Body of pancreas (tissue), 4 donors: ENCODE measurements around the gene DNER. TPM values are rescaled to one million over a fixed set of nuclear protein-coding genes. Genes with fewer than 3 reads are reported as not detected.

Experiments
- ATAC-seq: fragments of 150-250 bp; one replicate; pipeline ENCODE4 v1.9.1; 2016
- DNase-seq, 4 donors: peaks; one replicate each; pipeline ENCODE4 v3.0.0-alpha.2; 2019
- H3K27ac ChIP-seq, 4 donors: fragments of 200-600 bp; sonication (generic); 1 replicate in 3 of 4; 2 replicates in 1 of 4; pipeline versions ENCODE4 v1.5.1 to v1.6.1; 2016 to 2019; ENCODE audit warnings: mild to moderate bottlenecking in 1 of 4, mixed read lengths in 1 of 4, moderate library complexity in 1 of 4
- H3K27me3 ChIP-seq, 2 donors: fragments of 200-600 bp; sonication (generic); one replicate each; pipeline ENCODE4 v1.6.0; 2016; ENCODE audit warnings: mild to moderate bottlenecking in 1 of 2
- H3K36me3 ChIP-seq, 2 donors: fragments of 200-600 bp; sonication (generic); replicated peaks in 1 of 2; 2 replicates each; pipeline ENCODE4 v1.5.1; 2016; ENCODE audit warnings: low read depth in 2 of 2; ENCODE audit not compliant: insufficient read depth in 1 of 2
- H3K4me1 ChIP-seq: fragments of 200-600 bp; sonication (generic); one replicate; pipeline ENCODE4 v1.6.0; 2016
- H3K4me3 ChIP-seq, 2 donors: fragments of 200-600 bp; sonication (generic); 1 replicate in 1 of 2; 2 replicates in 1 of 2; pipeline ENCODE4 v1.5.1; 2016 to 2019
- H3K9me3 ChIP-seq, 3 donors: fragments of 200-600 bp; sonication (generic); 1 replicate in 2 of 3; 2 replicates in 1 of 3; pipeline ENCODE4 v1.5.1; 2016
- CTCF ChIP-seq, 7 experiments: fragments of 450-650 bp in 4 of 7; fragments of 200-600 bp in 3 of 7; sonication (generic) in 3 of 7; IDR thresholded peaks; one replicate each; pipeline ENCODE4 v1.5.1; 2016 to 2019; ENCODE audit warnings: antibody characterized with exemption in 7 of 7
- POLR2A ChIP-seq, 3 donors: fragments of 450-650 bp; IDR thresholded peaks; one replicate each; pipeline ENCODE4 v1.6.1; 2016; ENCODE audit warnings: antibody characterized with exemption in 3 of 3, mild to moderate bottlenecking in 2 of 3
- WGBS, 2 donors: methylation state at CpG; one replicate each; pipeline ENCODE4 v1.1.5; 2017; 5-methylcytosine and 5-hydroxymethylcytosine counted together
- intact Hi-C: fragments of 100-400 bp; cut with DNase I; formaldehyde crosslinking; loops from one replicate; pipeline ENCODE4 v1.15.1; 2023
- total RNA-seq, 2 donors: library from RNA; depleted of rRNA; stranded (reverse); fragments of >200 nt; gene quantifications; one replicate each; pipeline ENCODE4 v1.1.0, GENCODE V29; 2016

The DNER gene
- total RNA-seq, 2 donors from 2014 or later, result 0.78 to 1.3 TPM

GRCh38 chr2:229679393-229680125 is 34.8 kb downstream of the DNER start:
- no peak overlapping the region for H3K4me3 ChIP-seq
- no peaks in the 10 kb centered on the region for H3K27me3 ChIP-seq
- DNase-seq, result no peak
- WGBS, 2 donors, result 77 to 79% methylated on average over 4 of the region's 4 CpGs
- peaks cover 5% of the 10 kb centered on the region for H3K4me1 ChIP-seq
- H3K9me3 ChIP-seq, result no peaks in the 10 kb centered on the region
- H3K36me3 ChIP-seq, result no peaks in the 10 kb centered on the region
- no peak for ATAC-seq
- intact Hi-C loops, result no loop called here
- no peak overlapping the region for H3K27ac ChIP-seq
- TF ChIP-seq CTCF (IDR thresholded peaks at IDR 0.05) (no peak), POLR2A (IDR thresholded peaks at IDR 0.05) (no peak)

GRCh38 chr2:229675569-229675968 is 38.8 kb downstream of the DNER start:
- DNase-seq, result peak; percentile 15 to 33 (median 28)
- Histone ChIP-seq H3K27me3 (no peaks in the 10 kb centered on the region), H3K9me3 (no peaks in the 10 kb centered on the region), H3K27ac (no peak overlapping the region), H3K4me3 (no peak overlapping the region), H3K4me1 (peaks cover 5% of the 10 kb centered on the region), H3K36me3 (no peaks in the 10 kb centered on the region)
- ATAC-seq, result peak; percentile 55
- TF ChIP-seq POLR2A (IDR thresholded peaks at IDR 0.05) (no peak), CTCF (IDR thresholded peaks at IDR 0.05) (no peak)
- 28 to 38% methylated on average over 3 to 4 of the region's 4 CpGs for WGBS, 2 donors
- intact Hi-C loops, result no loop called here

GRCh38 chr2:229674830-229675530 is 39.4 kb downstream of the DNER start:
- DNase-seq (no peak), ATAC-seq (no peak)
- peaks cover 5% of the 10 kb centered on the region for H3K4me1 ChIP-seq
- H3K27me3 ChIP-seq, result no peaks in the 10 kb centered on the region
- intact Hi-C loops, result no loop called here
- WGBS, 2 donors, result 71 to 79% methylated on average over 6 of the region's 6 CpGs
- no peaks in the 10 kb centered on the region for H3K36me3 ChIP-seq
- TF ChIP-seq CTCF (IDR thresholded peaks at IDR 0.05) (no peak), POLR2A (IDR thresholded peaks at IDR 0.05) (no peak)
- H3K27ac ChIP-seq, result no peak overlapping the region
- H3K9me3 ChIP-seq, result no peaks in the 10 kb centered on the region
- H3K4me3 ChIP-seq, result no peak overlapping the region

GRCh38 chr2:229673676-229674075 is 40.7 kb downstream of the DNER start:
- WGBS, 2 donors, result 65 to 71% methylated on average over 5 of the region's 5 CpGs
- intact Hi-C loops, result no loop called here

More at GRCh38 chr2:229673676-229674075, 40.7 kb downstream of the DNER start:
- no peaks in the 10 kb centered on the region for H3K36me3 ChIP-seq
- H3K4me1 ChIP-seq, result peaks cover 5% of the 10 kb centered on the region
- H3K9me3 ChIP-seq, result no peaks in the 10 kb centered on the region
- ATAC-seq (no peak), DNase-seq (no peak)
- no peak for TF ChIP-seq CTCF (IDR thresholded peaks at IDR 0.05)
- no peak for TF ChIP-seq POLR2A (IDR thresholded peaks at IDR 0.05)
- H3K4me3 ChIP-seq, result no peak overlapping the region
- H3K27ac ChIP-seq, result no peak overlapping the region
- no peaks in the 10 kb centered on the region for H3K27me3 ChIP-seq
